LNCAP (cell line): Measurements from ENCODE around the gene MORN3.

Source experiments
- CTCF ChIP-seq: fragments of 450-650 bp; IDR thresholded peaks from 2 replicates; pipeline ENCODE4 v1.5.1; 2017; ENCODE audit warnings: mild to moderate bottlenecking

The MORN3 gene

GRCh38 chr12:121634836-121635235 is 34.6 kb downstream of the MORN3 start:
- TF ChIP-seq CTCF, result no peak

GRCh38 chr12:121632069-121632970 is 37.1 kb downstream of the MORN3 start:
- TF ChIP-seq CTCF, result no peak

GRCh38 chr12:121630791-121631355 is 38.6 kb downstream of the MORN3 start:
- TF ChIP-seq CTCF, result no peak

- no peak for TF ChIP-seq CTCF
Observed at GRCh38 chr12:121628536-121628935, 40.9 kb downstream of the MORN3 start.

GRCh38 chr12:121628037-121628436 is 41.4 kb downstream of the MORN3 start:
- TF ChIP-seq CTCF, result no peak

- peak; percentile 19; the same call in 1 of the 2 replicates for TF ChIP-seq CTCF
Observed at GRCh38 chr12:121626853-121627640, 42.4 kb downstream of the MORN3 start.

- TF ChIP-seq CTCF, result no peak
Observed at GRCh38 chr12:121626087-121626852, 43.2 kb downstream of the MORN3 start, which contains the start of gene ORAI1. Gene ORAI1 (plus strand): TSS chr12:121626530.
